HG02884 (cell line): ENCODE data around the gene GRHL1.
"Not testable (repeated sequence)": the region's sequence is repeated elsewhere in the genome, so short reads cannot be mapped to it uniquely, and the experiment has no call there.

Experiments
- ATAC-seq: cut with Tn5 transposase; IDR thresholded peaks from one replicate; pipeline ENCODE4 v1.9.1; 2021; ENCODE audit warnings: mild to moderate bottlenecking, moderate library complexity; ENCODE audit not compliant: unreplicated experiment

Gene GRHL1

DNA sequence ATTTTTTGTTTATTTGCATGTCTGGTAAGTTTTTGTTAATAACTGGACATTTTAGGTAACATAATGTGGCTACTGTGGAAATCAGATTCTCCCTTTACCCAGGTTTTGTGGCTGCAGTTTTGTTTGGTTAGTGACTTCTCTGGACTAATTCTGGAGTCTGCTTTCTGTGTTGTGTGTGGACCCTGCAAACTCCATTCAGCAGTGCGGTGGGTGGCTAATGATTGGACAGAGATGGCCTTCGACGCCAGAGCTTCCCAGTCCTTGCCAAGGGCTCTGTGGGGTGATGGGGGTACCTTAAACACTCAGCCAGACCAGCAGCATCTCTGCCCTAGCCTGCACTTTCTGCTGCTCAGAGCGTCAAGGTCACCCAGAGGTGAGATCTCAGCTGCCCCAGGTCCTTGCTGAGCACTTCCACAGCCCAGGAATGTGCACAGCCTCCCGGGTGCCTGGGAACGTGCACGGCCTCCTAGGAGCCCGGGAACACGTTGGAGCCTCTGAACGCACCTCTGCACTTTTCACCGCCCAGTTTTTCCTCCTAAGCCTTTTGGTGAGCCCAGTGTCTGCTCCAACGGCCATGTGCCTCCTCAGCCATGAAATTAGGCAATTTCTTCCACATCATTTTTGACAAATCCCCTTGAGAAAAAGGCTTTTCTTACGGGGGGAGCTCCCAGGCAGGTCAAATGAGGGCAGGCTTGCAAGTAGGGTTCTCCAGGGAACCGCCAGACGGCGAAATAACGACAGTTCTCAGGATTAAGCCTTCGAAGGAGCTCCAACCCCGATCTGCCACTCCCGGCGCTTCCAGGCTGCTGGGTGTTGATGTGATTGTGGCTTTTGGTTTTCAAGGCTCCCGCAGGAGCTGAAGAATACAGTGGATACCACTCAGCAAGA lies 56.7 kb downstream of the GRHL1 start:
- no peak for ATAC-seq

- ATAC-seq, result no peak
Measured at GRCh38 chr2:10008809-10009176, 57.3 kb downstream of the GRHL1 start.

DNA sequence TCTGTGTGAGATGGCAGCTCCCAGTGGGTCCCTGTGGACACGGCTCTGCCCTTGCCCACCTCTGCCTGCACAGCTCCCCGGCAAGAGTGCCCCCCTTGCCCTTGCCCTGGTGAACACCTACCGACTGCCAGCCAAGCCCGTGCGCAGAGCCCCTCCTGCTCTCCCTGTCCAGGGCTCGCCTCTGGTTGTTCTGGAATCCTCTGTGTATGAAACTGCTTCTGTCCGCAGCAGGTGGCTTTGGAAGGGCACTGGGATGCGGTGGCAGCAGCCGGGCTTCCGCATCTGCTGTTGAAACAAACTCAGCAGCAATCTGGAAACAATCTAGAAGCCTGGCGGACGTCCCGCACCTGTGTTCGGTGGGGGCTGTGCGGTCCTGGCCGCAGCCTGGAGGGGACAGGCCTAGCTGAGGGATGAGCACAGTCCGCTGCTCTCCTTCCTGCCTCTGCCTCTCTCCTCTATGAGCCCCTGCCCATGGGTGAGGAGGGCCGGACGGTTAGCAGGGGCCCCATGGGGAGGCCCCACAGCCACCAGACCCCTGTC lies 57.8 kb downstream of the GRHL1 start:
- ATAC-seq, result no peak

GRCh38 chr2:10009811-10010781 lies 58.6 kb downstream of the GRHL1 start:
- ATAC-seq, result no peak

- ATAC-seq, result not testable (repeated sequence)
Measured at GRCh38 chr2:10010861-10011605, 59.5 kb downstream of the GRHL1 start.

DNA sequence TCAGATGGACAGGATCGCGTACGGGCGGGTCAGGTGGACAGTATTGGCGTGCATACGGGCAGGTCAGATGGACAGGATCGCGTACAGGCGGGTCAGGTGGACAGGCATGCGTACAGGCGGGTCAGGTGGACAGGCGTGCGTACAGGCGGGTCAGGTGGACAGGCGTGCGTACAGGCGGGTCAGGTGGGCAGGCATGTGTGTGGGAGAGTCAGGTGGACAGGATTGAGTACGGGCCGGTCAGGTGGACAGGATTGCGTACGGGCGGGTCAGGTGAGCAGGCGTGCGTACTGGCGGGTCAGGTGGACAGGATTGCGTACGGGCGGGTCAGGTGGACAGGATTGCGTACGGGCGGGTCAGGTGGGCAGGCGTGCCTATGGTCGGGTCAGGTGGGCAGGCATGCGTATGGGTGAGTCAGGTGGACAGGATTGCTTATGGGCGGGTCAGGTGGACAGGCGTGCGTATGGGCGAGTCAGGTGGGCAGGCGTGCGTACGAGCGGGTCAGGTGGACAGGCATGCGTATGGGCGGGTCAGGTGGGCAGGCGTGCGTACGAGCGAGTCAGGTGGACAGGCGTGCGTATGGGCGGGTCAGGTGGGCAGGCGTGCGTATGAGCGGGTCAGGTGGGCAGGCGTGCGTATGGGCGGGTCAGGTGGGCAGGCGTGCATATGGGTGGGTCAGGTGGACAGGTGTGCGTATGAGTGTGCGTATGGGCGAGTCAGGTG lies 60.3 kb downstream of the GRHL1 start:
- ATAC-seq, result not testable (repeated sequence)

- ATAC-seq, result not testable (repeated sequence)
Measured at GRCh38 chr2:10012366-10012962, 61.0 kb downstream of the GRHL1 start.

DNA sequence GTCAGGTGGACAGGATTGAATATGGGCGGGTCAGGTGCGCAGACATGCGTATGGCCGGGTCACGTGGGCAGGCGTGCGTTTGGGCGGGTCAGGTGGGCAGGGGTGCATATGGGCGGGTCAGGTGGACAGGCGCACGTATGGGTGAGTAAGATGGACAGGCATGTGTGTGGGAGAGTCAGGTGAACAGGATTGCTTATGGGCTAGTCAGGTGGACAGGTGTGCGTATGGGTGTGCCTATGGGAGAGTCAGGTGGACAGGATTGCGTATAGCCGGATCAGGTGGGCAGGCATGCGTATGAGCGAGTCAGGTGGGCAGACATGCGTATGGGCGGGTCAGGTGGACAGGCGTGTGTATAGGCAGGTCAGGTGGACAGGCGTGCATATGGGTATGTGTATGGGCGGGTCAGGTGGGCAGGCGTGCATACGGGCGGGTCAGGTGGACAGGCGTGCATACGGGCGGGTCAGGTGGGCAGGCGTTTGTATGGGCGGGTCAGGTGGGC lies 61.5 kb downstream of the GRHL1 start:
- no peak for ATAC-seq

GRCh38 chr2:10013651-10014417 lies 62.3 kb downstream of the GRHL1 start:
- ATAC-seq, result not testable (repeated sequence)

GRCh38 chr2:10014418-10015190 lies 63.1 kb downstream of the GRHL1 start:
- no peak for ATAC-seq

- ATAC-seq, result not testable (repeated sequence)
Measured at GRCh38 chr2:10015376-10015989, 64.0 kb downstream of the GRHL1 start.

- ATAC-seq, result no peak
Measured at GRCh38 chr2:10016001-10016801, 64.7 kb downstream of the GRHL1 start.

GRCh38 chr2:10016802-10017258 lies 65.3 kb downstream of the GRHL1 start:
- no peak for ATAC-seq

- ATAC-seq, result no peak
Measured at GRCh38 chr2:10017313-10017941, 65.9 kb downstream of the GRHL1 start.

DNA sequence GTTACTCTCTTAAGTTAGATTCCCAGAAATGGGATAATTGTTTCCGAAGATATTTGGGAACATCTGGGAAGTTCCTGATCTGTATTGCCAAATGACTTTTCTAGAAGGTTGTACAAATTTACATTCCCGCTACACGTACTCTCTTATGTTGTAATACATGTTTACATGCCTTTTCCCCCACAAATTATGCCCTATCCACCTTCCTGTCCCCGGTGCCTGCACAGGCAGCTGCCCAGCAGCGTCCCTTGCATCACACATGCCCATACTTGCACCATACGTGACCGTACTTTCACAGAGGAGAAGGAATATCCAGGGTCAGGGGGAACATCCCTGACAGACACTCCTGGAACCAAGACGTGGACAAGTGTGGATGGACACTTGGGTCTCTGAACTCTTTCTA lies 67.7 kb downstream of the GRHL1 start:
- no peak for ATAC-seq
